ENCODE results near the gene ST7. TPM values are rescaled to one million over a fixed set of nuclear protein-coding genes. Genes with fewer than 3 reads are reported as not detected.

ST7 gene
- total RNA-seq, 2 donors from 2014 or later: 6.1 to 8.0 TPM

DNA sequence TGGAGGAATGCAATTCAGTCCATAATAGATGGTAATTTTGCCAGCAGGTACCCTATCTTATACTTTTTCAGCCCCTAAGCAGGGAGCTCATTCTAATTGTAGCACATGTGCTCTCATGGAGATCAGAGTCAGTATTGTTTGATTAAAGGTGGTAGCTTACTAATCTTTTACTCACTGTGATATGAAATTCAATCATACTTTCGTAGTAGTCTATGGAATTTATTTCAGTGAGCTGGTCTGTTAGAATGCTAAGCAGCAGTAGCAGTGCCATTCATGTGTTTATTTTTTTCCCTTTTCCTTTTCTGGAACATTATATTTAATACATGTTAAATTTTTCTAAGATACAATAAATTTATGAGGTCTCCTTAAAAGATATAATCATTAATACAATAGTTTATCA lies 109.0 kb downstream of the ST7 start:
- no peak for ATAC-seq
- DNase-seq: no peak
- Mint-ChIP-seq H3K36me3 (ENCODE audit: low read depth) (no peaks in the 10 kb centered on the region), H3K4me1 (peaks cover 3% of the 10 kb centered on the region), H3K27ac (no peak overlapping the region), H3K4me3 (no peak overlapping the region), H3K27me3 (no peaks in the 10 kb centered on the region)
- H3K9me3 ChIP-seq (ENCODE audit: control insufficient read depth, low read length, poor library complexity, severe bottlenecking): no peaks in the 10 kb centered on the region

DNA sequence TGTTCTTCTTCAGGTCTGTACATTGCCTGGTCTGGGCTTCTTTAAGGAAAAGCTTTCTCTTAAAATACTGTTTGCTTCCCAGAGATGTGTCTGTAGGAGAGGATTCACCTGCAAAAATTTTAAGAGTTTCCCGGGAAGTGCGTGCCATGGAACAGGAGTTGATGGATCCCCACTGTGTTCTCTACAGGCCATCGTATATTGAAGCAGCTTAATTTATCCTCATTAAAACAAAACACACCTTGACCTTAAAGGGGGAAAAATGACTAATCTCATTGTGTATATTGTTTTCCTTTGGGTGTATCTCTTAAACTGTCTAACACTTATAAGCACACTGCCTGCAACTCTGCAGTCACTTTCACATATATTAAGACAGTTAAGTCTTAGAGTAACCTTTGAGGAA lies 111.4 kb downstream of the ST7 start:
- ATAC-seq: no peak
- Mint-ChIP-seq H3K4me3 (no peak overlapping the region), H3K36me3 (ENCODE audit: low read depth) (no peaks in the 10 kb centered on the region), H3K27me3 (no peaks in the 10 kb centered on the region), H3K27ac (no peak overlapping the region), H3K4me1 (peaks cover 15% of the 10 kb centered on the region)
- H3K9me3 ChIP-seq (ENCODE audit: control insufficient read depth, low read length, poor library complexity, severe bottlenecking): no peaks in the 10 kb centered on the region
- DNase-seq: no peak

DNA sequence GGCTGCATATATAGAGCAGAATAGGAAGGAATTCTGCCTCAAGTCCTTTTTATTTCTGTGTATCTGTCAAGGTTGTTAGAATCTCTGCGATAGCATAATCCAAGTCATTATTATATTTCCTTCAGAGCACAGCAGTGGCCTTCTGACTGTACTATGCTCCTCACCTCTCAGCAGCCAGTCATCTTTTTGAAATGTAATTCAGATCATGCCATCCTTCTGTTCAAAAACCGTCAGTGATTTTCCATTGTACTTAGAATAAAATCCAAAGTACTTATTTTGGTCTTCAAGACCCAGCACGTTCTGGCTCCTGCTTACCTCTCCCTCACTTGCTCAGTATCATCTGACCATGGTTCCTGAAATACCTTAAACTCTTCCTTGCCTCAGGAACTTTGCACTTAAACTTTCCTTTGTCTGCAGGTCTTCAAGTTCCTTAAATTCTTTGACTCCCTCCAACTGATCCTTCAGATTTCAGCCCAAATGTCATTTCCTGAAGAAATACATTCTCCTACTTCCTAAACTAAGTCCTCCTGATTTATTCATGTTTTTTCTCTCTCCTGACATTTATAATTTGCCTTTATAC lies 112.4 kb downstream of the ST7 start:
- DNase-seq (no peak), ATAC-seq (no peak)
- no peak overlapping the region for H3K4me3 Mint-ChIP-seq
- H3K27ac Mint-ChIP-seq: no peak overlapping the region
- H3K27me3 Mint-ChIP-seq: no peaks in the 10 kb centered on the region
- H3K9me3 ChIP-seq (ENCODE audit: control insufficient read depth, low read length, poor library complexity, severe bottlenecking): no peaks in the 10 kb centered on the region
- H3K36me3 Mint-ChIP-seq (ENCODE audit: low read depth): no peaks in the 10 kb centered on the region
- peaks cover 15% of the 10 kb centered on the region for H3K4me1 Mint-ChIP-seq

DNA sequence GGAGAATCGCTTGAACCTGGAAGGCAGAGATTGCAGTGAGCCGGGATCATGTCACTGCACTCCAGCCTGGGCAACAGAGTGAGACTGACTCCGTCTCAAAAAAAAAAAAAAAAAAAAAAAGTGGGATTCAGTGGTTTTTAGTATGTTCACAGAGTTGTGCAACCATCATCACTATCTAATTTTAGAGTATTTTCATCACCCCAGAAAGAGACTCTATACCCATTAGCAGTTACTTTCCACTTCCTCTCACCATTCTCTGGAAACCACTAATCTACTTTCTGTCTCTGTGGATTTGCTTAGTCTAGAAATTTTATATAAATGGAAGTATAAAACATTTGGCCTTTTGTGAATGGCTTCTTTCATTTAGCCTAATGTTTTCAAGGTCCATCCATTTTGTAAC lies 113.4 kb downstream of the ST7 start:
- H3K4me3 Mint-ChIP-seq: no peak overlapping the region
- ATAC-seq: no peak

DNA sequence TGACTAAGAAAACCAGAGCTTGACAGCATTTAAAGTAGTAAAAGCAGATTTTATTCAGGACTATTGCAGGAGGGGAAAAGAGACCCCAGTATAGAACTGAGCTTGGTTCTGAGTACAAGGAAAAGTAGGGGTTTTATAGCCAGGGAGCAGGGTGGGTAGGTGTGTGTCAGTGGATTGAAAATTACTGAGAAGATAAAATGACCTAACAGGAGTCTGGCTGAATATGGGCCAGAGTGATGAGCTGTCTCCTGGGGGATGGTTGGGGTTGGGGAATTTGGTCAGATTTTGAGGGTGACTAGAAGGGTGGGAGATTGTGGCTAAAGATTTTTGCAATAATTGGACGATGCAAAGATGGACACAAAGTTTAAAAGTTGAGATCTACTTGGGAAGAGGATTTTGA lies 114.0 kb downstream of the ST7 start:
- DNase-seq (no peak), ATAC-seq (no peak)
- no peak overlapping the region for H3K4me3 Mint-ChIP-seq
- peaks cover 15% of the 10 kb centered on the region for H3K4me1 Mint-ChIP-seq
- no peak overlapping the region for H3K27ac Mint-ChIP-seq
- no peaks in the 10 kb centered on the region for H3K9me3 ChIP-seq (ENCODE audit: control insufficient read depth, low read length, poor library complexity, severe bottlenecking)
- no peaks in the 10 kb centered on the region for H3K27me3 Mint-ChIP-seq
- no peaks in the 10 kb centered on the region for H3K36me3 Mint-ChIP-seq (ENCODE audit: low read depth)

More for the DNA sequence above, 113.4 kb downstream of the ST7 start:
- DNase-seq: no peak
- Mint-ChIP-seq H3K27me3 (no peaks in the 10 kb centered on the region), H3K27ac (no peak overlapping the region), H3K4me1 (peaks cover 15% of the 10 kb centered on the region), H3K36me3 (ENCODE audit: low read depth) (no peaks in the 10 kb centered on the region)
- H3K9me3 ChIP-seq (ENCODE audit: control insufficient read depth, low read length, poor library complexity, severe bottlenecking): no peaks in the 10 kb centered on the region

DNA sequence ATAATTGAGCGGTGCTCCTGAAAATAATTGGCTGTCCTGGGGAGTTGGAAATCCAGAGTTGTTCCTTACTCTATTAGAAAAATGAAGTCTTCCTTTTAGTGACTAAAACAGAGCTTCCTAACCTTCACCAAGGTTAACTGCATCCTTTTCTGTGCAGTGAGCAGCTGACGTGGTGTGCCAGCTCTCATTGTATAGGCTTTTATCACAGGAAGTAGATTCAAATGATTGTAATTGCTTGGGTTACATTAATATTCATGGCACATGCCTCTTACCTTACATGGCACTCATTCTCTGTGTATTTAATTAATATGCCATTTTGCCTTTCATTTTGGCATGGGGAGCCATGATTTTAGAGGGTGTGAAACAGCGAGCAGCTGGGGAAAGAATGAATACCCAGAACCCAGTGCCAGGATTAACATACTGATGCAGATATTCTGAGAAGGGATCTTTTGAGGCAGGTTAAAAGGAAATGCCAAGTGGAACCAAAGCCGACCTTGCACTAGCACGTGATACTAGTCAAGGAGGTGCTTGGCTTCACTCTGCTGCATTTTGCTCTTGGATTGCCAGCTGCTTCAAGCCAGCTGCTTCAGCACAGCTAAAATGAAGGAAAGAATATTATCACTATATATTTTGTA lies 115.3 kb downstream of the ST7 start:
- H3K4me3 Mint-ChIP-seq: peak overlapping the region; percentile 28
- no peaks in the 10 kb centered on the region for H3K27me3 Mint-ChIP-seq
- ATAC-seq (peak; percentile 57), DNase-seq (no peak)
- no peaks in the 10 kb centered on the region for H3K9me3 ChIP-seq (ENCODE audit: control insufficient read depth, low read length, poor library complexity, severe bottlenecking)
- H3K27ac Mint-ChIP-seq: no peak overlapping the region
- peaks cover 15% of the 10 kb centered on the region for H3K4me1 Mint-ChIP-seq
- no peaks in the 10 kb centered on the region for H3K36me3 Mint-ChIP-seq (ENCODE audit: low read depth)

DNA sequence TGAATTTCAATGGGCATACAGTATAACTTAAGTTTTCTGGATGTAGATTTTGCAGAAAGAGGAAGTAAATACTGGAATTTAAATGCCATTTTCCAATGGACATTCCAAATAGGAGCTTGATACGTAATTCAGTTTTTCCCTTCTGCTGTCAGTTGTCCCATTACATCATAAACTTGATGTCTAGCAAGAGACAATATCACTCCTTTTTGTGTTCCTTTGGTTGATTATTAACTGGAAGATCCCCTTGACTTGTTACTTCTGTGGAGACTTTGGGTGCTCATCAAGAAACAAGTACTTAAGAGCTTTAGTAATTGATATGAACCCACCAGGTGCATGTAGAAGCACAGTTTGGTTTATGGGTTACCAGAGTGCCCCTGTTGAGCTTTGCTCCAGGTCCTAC lies 116.1 kb downstream of the ST7 start:
- Mint-ChIP-seq H3K4me3 (no peak overlapping the region), H3K27ac (no peak overlapping the region), H3K27me3 (no peaks in the 10 kb centered on the region), H3K4me1 (peaks cover 15% of the 10 kb centered on the region), H3K36me3 (ENCODE audit: low read depth) (no peaks in the 10 kb centered on the region)
- H3K9me3 ChIP-seq (ENCODE audit: control insufficient read depth, low read length, poor library complexity, severe bottlenecking): no peaks in the 10 kb centered on the region
- ATAC-seq (no peak), DNase-seq (no peak)

DNA sequence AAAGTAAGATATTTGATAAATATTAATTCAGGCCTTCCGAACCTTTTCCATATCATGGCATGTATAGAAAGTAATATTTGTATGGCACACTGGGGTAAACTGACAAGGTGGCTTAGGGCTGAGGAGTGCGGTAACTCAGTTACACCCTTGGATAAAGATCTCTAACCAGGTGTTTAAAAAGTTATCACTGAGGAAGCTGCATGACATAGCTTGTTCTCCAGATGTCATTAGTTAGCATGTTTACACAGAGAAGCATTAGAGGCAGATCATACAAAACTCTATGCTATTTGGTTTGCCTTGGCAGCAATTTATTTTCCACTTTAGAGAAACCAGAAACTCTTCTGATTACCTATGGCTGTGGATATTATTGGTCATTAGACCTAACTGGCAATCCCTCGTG lies 118.2 kb downstream of the ST7 start:
- no peak for ATAC-seq
- H3K27me3 Mint-ChIP-seq: no peaks in the 10 kb centered on the region
- H3K9me3 ChIP-seq (ENCODE audit: control insufficient read depth, low read length, poor library complexity, severe bottlenecking): no peaks in the 10 kb centered on the region
- H3K4me1 Mint-ChIP-seq: peaks cover 15% of the 10 kb centered on the region
- no peak overlapping the region for H3K4me3 Mint-ChIP-seq
- H3K27ac Mint-ChIP-seq: no peak overlapping the region
- no peak for DNase-seq
- no peaks in the 10 kb centered on the region for H3K36me3 Mint-ChIP-seq (ENCODE audit: low read depth)

DNA sequence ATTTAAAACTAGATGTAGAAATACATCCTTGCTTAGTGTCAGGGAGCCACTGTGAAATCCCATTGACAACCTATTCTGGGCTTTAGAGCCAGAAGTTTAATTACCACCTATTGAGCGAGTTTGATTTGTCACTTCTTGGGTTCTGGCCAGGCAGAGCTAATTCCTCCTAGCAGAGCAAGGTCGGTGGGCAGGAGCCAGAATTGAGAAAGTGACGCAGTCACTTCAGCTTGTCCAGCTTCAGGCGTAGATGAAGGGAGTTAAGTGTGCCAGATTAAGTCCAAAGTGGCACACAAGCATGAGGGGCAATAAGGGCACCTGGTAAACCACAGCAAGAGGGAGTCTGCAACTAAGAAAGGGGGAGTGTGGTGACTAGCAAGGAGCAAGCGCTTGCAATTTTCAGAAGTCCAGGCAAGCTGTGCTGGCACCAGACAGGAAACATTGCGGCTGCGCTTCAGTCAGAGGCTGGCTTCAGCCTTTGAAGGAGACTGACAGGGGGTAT lies 119.4 kb downstream of the ST7 start:
- Mint-ChIP-seq H3K27ac (no peak overlapping the region), H3K4me1 (peaks cover 9% of the 10 kb centered on the region), H3K27me3 (no peaks in the 10 kb centered on the region), H3K4me3 (no peak overlapping the region), H3K36me3 (ENCODE audit: low read depth) (no peaks in the 10 kb centered on the region)
- no peaks in the 10 kb centered on the region for H3K9me3 ChIP-seq (ENCODE audit: control insufficient read depth, low read length, poor library complexity, severe bottlenecking)
- no peak for ATAC-seq
- no peak for DNase-seq

DNA sequence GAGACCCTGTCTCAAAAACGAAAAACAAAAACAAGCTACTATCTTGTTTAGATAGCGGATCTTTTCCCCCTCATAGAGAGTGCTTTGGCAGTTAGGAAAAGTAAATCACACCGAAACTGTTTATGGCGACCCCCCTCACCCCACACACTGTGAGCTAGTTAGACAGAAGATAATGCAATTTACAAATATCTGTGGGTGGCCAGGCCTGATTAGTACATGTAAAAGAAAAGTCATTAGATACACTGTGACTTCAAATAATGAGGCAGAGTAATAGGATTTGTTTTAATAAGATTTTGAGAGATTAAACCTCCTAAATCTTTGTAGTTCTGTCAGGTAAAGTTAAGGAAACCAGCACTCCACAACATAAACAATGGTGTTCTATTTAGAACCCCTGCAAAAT lies 121.1 kb downstream of the ST7 start:
- H3K27me3 Mint-ChIP-seq: no peaks in the 10 kb centered on the region
- no peak for ATAC-seq
- no peak for DNase-seq
- H3K4me3 Mint-ChIP-seq: no peak overlapping the region
- no peak overlapping the region for H3K27ac Mint-ChIP-seq
- peaks cover 1% of the 10 kb centered on the region for H3K4me1 Mint-ChIP-seq
- H3K36me3 Mint-ChIP-seq (ENCODE audit: low read depth): no peaks in the 10 kb centered on the region
- no peaks in the 10 kb centered on the region for H3K9me3 ChIP-seq (ENCODE audit: control insufficient read depth, low read length, poor library complexity, severe bottlenecking)

DNA sequence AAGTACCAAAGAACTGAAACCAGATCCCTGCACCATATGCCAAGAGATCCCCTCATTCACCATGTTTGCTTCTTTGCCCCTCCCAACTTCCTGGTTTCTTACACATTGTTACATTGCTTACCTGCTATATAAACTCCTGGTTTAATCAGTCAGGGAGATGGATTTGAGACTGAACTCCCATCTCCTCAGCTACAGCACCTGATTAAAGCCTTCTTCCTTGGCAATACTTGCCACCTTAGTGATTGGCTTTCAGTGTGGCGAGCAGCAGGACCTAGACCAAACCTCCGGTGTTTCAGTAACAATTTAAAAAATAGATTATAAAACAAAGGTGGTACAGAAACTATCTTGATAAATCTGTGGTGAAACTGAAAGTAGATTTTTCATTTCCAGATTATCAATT lies 122.6 kb downstream of the ST7 start:
- Mint-ChIP-seq H3K27me3 (no peaks in the 10 kb centered on the region), H3K27ac (no peak overlapping the region), H3K4me3 (no peak overlapping the region), H3K4me1 (no peaks in the 10 kb centered on the region), H3K36me3 (ENCODE audit: low read depth) (no peaks in the 10 kb centered on the region)
- no peaks in the 10 kb centered on the region for H3K9me3 ChIP-seq (ENCODE audit: control insufficient read depth, low read length, poor library complexity, severe bottlenecking)
- no peak for DNase-seq
- no peak for ATAC-seq

DNA sequence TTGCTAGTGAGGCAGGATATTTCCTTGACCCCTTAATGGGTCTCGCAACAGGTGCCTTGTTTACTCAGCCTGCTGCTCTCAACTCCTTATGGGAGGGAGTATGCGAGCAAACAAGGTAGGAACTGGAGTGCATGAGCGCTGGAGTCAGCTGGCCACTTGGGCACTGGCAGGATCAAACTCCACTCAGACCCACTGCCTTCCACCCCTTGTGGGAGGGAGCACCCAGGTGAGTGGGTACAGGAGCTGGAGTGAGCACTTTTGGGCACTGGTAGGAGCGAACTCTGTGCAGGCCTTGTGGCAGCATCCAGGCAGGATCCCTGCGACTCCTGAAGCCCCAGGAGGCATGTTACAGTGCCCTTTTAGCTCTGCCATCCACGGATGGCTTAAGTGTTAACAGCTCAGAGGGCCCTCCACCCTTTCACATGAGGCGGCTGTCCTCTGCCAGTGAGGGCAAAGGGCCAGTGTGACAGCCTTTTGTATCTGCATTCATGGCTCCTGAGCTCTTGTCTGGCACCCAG lies 123.2 kb downstream of the ST7 start:
- Mint-ChIP-seq H3K36me3 (ENCODE audit: low read depth) (no peaks in the 10 kb centered on the region), H3K4me3 (no peak overlapping the region), H3K4me1 (no peaks in the 10 kb centered on the region), H3K27ac (no peak overlapping the region), H3K27me3 (no peaks in the 10 kb centered on the region)
- no peaks in the 10 kb centered on the region for H3K9me3 ChIP-seq (ENCODE audit: control insufficient read depth, low read length, poor library complexity, severe bottlenecking)
- DNase-seq: no peak
- no peak for ATAC-seq

DNA sequence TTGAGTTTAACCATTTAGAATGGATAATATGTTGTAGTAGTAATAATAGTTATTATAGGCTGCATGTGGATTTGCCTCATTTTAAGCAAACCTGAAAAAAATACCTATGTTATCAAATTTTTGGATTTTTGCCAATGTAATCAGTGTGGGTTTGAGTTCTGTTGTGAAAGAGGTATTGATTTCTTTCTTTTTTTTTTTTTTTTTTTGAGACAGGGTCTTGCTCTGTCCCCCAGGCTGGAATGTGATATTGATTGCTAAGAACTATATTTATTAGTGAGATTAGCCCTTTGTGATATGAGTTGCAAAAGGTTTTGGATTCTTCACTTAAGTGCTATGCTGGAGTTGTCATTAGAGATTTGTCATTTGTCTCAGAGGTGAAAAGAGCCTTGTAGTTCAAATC lies 124.4 kb downstream of the ST7 start:
- Mint-ChIP-seq H3K27ac (no peak overlapping the region), H3K27me3 (no peaks in the 10 kb centered on the region), H3K4me3 (no peak overlapping the region), H3K36me3 (ENCODE audit: low read depth) (no peaks in the 10 kb centered on the region), H3K4me1 (no peaks in the 10 kb centered on the region)
- no peaks in the 10 kb centered on the region for H3K9me3 ChIP-seq (ENCODE audit: control insufficient read depth, low read length, poor library complexity, severe bottlenecking)
- ATAC-seq (no peak), DNase-seq (no peak)

DNA sequence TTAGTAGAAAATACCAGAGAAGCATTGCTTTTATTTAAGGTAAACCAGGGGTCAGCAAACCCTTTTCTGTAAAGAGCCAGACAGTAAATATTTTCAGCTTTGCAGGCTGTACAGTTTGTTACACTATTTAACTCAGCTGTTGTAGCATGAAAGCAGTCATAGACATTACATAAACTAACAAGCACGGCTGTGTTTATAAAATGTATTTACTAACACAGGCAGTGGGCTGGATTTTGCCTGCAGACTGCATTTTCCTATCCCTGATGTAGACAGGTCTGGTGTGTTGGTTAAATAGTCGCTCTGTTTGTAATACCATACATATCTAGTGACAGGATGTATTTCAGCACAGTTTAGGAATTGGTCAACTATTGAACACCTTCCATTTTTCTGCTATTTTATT lies 129.3 kb downstream of the ST7 start:
- H3K9me3 ChIP-seq (ENCODE audit: control insufficient read depth, low read length, poor library complexity, severe bottlenecking): no peaks in the 10 kb centered on the region
- Mint-ChIP-seq H3K4me3 (no peak overlapping the region), H3K4me1 (peaks cover 14% of the 10 kb centered on the region), H3K27me3 (no peaks in the 10 kb centered on the region), H3K27ac (no peak overlapping the region), H3K36me3 (ENCODE audit: low read depth) (no peaks in the 10 kb centered on the region)
- ATAC-seq: no peak
- DNase-seq: no peak

Data from T-helper 17 cell (primary cell).